SK-N-SH (cell line): ENCODE data around the gene ELN. TPM values are rescaled to one million over a fixed set of nuclear protein-coding genes. Genes with fewer than 3 reads are reported as not detected.

Experiments
- CTCF ChIA-PET: fragments of 300-600, 350-600 bp; formaldehyde crosslinking; extraction: SDS; loops from one replicate; lab custom pipeline; 2021; lab: Yijun Ruan, JAX
- POLR2A ChIA-PET: fragments of 350-600 bp; sonication (Branson Sonifier 250); formaldehyde crosslinking; extraction: SDS; loops from one replicate; lab custom pipeline; 2020; ENCODE audit warnings: antibody characterized with exemption, inconsistent platforms; lab: Yijun Ruan, JAX
- DNase-seq: peaks from one replicate; pipeline ENCODE4 v3.0.0; 2012
- H2AFZ ChIP-seq: fragments of 200-600 bp; sonication (generic); 2 replicates; pipeline ENCODE4 v1.8.1; 2016; ENCODE audit warnings: antibody characterized with exemption, mild to moderate bottlenecking, low read depth
- H3F3A ChIP-seq: fragments of 200-600 bp; sonication (generic); replicated peaks from 2 replicates; pipeline ENCODE3; 2016; ENCODE audit warnings: antibody characterized with exemption, mild to moderate bottlenecking; ENCODE audit not compliant: insufficient read depth
- H3K27ac ChIP-seq, 2 experiments: fragments of 200-500 bp in 1 of 2; fragments of 200-600 bp in 1 of 2; sonication (Bioruptor generic) in 1 of 2; sonication (generic), shearing (Covaris generic) in 1 of 2; 2 replicates each; pipeline versions ENCODE4 v1.5.1 to v1.6.1; 2014 to 2016; ENCODE audit warnings: low read depth in 2 of 2, inconsistent platforms in 1 of 2, low read length in 1 of 2, mild to moderate bottlenecking in 1 of 2, mixed read lengths in 1 of 2
- H3K27me3 ChIP-seq: fragments of 200-600 bp; sonication (generic), shearing (Covaris generic); 2 replicates; pipeline ENCODE4 v1.6.1; 2016; ENCODE audit warnings: mixed run types; ENCODE audit not compliant: insufficient read depth
- H3K36me3 ChIP-seq, 2 experiments: fragments of 200-500 bp in 1 of 2; fragments of 200-600 bp in 1 of 2; sonication (Bioruptor generic) in 1 of 2; sonication (generic) in 1 of 2; replicated peaks in 1 of 2; 2 replicates each; pipeline versions ENCODE3 to v1.5.1; 2014 to 2016; ENCODE audit warnings: low read length in 1 of 2, mild to moderate bottlenecking in 1 of 2; ENCODE audit not compliant: insufficient read depth in 2 of 2, control insufficient read depth in 1 of 2
- H3K4me1 ChIP-seq, 2 experiments: fragments of 200-500 bp in 1 of 2; fragments of 200-600 bp in 1 of 2; sonication (Bioruptor generic) in 1 of 2; sonication (generic), shearing (Covaris generic) in 1 of 2; 2 replicates each; pipeline versions ENCODE4 v1.5.1 to v1.6.1; 2014 to 2016; ENCODE audit warnings: low read depth in 1 of 2, low read length in 1 of 2, mixed run types in 1 of 2; ENCODE audit not compliant: insufficient read depth in 2 of 2, control insufficient read depth in 1 of 2
- H3K4me2 ChIP-seq: fragments of 200-600 bp; sonication (generic), shearing (Covaris generic); 2 replicates; pipeline ENCODE4 v1.6.1; 2017; ENCODE audit warnings: mixed run types
- H3K4me3 ChIP-seq, 2 experiments: fragments of 200-500 bp in 1 of 2; fragments of 200-600 bp in 1 of 2; sonication (Bioruptor generic) in 1 of 2; sonication (generic), shearing (Covaris generic) in 1 of 2; 2 replicates each; pipeline versions ENCODE4 v1.5.1 to v1.8.1; 2014 to 2016; ENCODE audit warnings: low read depth in 2 of 2, inconsistent platforms in 1 of 2, low read length in 1 of 2, mild to moderate bottlenecking in 1 of 2, mixed read lengths in 1 of 2, moderate library complexity in 1 of 2
- H3K79me2 ChIP-seq: fragments of 200-600 bp; sonication (generic); 2 replicates; pipeline ENCODE4 v1.8.1; 2017; ENCODE audit warnings: mild to moderate bottlenecking; ENCODE audit not compliant: insufficient read depth
- H3K9ac ChIP-seq: fragments of 200-600 bp; sonication (generic); 2 replicates; pipeline ENCODE4 v1.6.1; 2017; ENCODE audit warnings: mixed run types
- H3K9me2 ChIP-seq: fragments of 200-600 bp; sonication (generic); 2 replicates; pipeline ENCODE4 v1.6.1; 2017; ENCODE audit warnings: mixed run types
- H3K9me3 ChIP-seq: fragments of 200-600 bp; sonication (generic); 2 replicates; pipeline ENCODE4 v1.6.1; 2017; ENCODE audit warnings: mixed run types, mild to moderate bottlenecking, moderate library complexity
- H4K20me1 ChIP-seq: fragments of 200-600 bp; sonication (generic); 2 replicates; pipeline ENCODE4 v1.6.1; 2017; ENCODE audit warnings: mild to moderate bottlenecking, mixed run types; ENCODE audit not compliant: insufficient read depth
- CTCF ChIP-seq: fragments of 200-600 bp; sonication (generic); IDR thresholded peaks from 2 replicates; pipeline ENCODE4 v1.6.1; 2017; ENCODE audit warnings: antibody characterized with exemption, mild to moderate bottlenecking, moderate library complexity
- FOXJ3 ChIP-seq: sonication (generic); formaldehyde crosslinking; IDR thresholded peaks from 2 replicates; pipeline ENCODE4 v1.5.1; 2020; ENCODE audit warnings: mild to moderate bottlenecking, missing genetic modification reagents
- FOXM1 ChIP-seq: IDR thresholded peaks from 2 replicates; pipeline ENCODE4 v1.4.0; 2012; ENCODE audit warnings: low read depth, mild to moderate bottlenecking
- GABPA ChIP-seq: IDR thresholded peaks from 2 replicates; pipeline ENCODE4 v1.4.0; 2012; ENCODE audit warnings: low read depth, mild to moderate bottlenecking
- GATA2 ChIP-seq: sonication (generic); formaldehyde crosslinking; IDR thresholded peaks from 2 replicates; pipeline ENCODE4 v1.5.0; 2020; ENCODE audit warnings: mild to moderate bottlenecking, missing genetic modification reagents
- JUND ChIP-seq: IDR thresholded peaks from 2 replicates; pipeline ENCODE4 v1.4.0; 2012
- MXI1 ChIP-seq: IDR thresholded peaks from 2 replicates; pipeline ENCODE4 v1.6.1; 2012; ENCODE audit warnings: mild to moderate bottlenecking, low read depth, low read length, improper control_type of control experiment
- NRF1 ChIP-seq: IDR thresholded peaks from 2 replicates; pipeline ENCODE4 v1.6.1; 2012; ENCODE audit warnings: low read depth, mild to moderate bottlenecking, low read length
- POLR2AphosphoS5 ChIP-seq: IDR thresholded peaks from 2 replicates; pipeline ENCODE4 v1.6.1; 2012; ENCODE audit warnings: low read depth, low read length
- RCOR1 ChIP-seq: fragments of 150-350 bp; IDR thresholded peaks from 2 replicates; pipeline ENCODE4 v1.6.1; 2017; ENCODE audit warnings: antibody characterized with exemption, low read length
- RFX5 ChIP-seq: IDR thresholded peaks from 2 replicates; pipeline ENCODE4 v1.6.1; 2012; ENCODE audit warnings: mild to moderate bottlenecking, improper control_type of control experiment, low read length
- RXRA ChIP-seq: IDR thresholded peaks from 2 replicates; pipeline ENCODE4 v1.4.0; 2012; ENCODE audit warnings: low read depth, mild to moderate bottlenecking, borderline replicate concordance
- SIN3A ChIP-seq: IDR thresholded peaks from 2 replicates; pipeline ENCODE4 v1.6.1; 2012; ENCODE audit warnings: low read depth, mild to moderate bottlenecking, low read length, moderate library complexity, borderline replicate concordance
- TAF1 ChIP-seq: IDR thresholded peaks from 2 replicates; pipeline ENCODE4 v1.6.1; 2012; ENCODE audit warnings: low read depth, mild to moderate bottlenecking, low read length, moderate library complexity, borderline replicate concordance
- WGBS: methylation state at CpG from one replicate; pipeline ENCODE4 v1.1.6; 2017; ENCODE audit warnings: low lambda C conversion rate; 5-methylcytosine and 5-hydroxymethylcytosine counted together
- polyA plus RNA-seq, 3 experiments: library from polyadenylated mRNA; depleted of rRNA; stranded (reverse); fragments of >200 nt; gene quantifications; 2 replicates each; pipeline ENCODE4 v1.2.3, GENCODE V29; 2012
- TF ChIP-seq, protein P1 (sequence below): IDR thresholded peaks from 2 replicates; pipeline ENCODE4 v1.4.0; 2012; ENCODE audit warnings: low read depth, borderline replicate concordance
- TF ChIP-seq, protein P2 (sequence below): fragments of 150-350 bp; IDR thresholded peaks from 2 replicates; pipeline ENCODE4 v1.6.1; 2017; ENCODE audit warnings: antibody characterized with exemption, low read length, low read depth, borderline replicate concordance
- TF ChIP-seq, protein P3 (sequence below): IDR thresholded peaks from 2 replicates; pipeline ENCODE4 v1.6.1; 2012; ENCODE audit warnings: mild to moderate bottlenecking, low read depth, low read length, moderate library complexity
- TF ChIP-seq, protein P4 (sequence below): fragments of 150-350 bp; IDR thresholded peaks from 2 replicates; pipeline ENCODE4 v1.6.1; 2016; ENCODE audit warnings: mild to moderate bottlenecking, low read depth, low read length

The ELN gene
- polyA plus RNA-seq, 1 of the 3 experiments (the other 2 are of a cell fraction) = 12.5 TPM

DNA sequence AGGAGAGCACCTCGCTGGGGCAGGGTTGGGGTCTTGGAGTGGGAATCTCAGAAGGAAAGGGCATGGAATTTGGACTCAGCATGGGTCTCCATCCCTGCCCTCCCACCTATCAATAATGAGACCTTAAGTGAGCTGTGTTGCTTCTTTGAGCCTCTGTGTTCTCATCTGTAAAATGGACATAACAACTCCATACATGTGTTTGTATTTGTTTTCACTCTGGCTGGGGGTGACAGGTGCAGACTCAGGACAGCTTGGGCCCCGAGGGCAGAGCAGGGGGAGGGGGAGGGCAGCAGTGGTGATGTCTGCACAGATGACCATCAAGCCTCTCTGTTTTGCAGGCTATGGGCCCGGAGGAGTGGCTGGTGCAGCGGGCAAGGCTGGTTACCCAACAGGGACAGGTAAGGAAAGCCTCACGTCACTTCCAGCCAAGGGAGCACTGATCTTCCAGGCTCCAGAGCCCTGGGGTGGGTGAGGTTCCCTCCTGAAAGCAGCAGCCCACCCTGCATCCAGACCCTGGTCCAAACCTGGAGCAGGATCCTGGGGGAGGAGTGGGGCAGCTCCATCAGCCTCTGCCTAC is 19.9 kb downstream of the ELN start:
- H2AFZ ChIP-seq = no peak overlapping the region
- H3K27ac ChIP-seq = no peak overlapping the region
- no peak overlapping the region for H3K4me2 ChIP-seq
- TF ChIP-seq GABPA = no peak
- no peak for TF ChIP-seq JUND
- TF ChIP-seq, protein P1, sequence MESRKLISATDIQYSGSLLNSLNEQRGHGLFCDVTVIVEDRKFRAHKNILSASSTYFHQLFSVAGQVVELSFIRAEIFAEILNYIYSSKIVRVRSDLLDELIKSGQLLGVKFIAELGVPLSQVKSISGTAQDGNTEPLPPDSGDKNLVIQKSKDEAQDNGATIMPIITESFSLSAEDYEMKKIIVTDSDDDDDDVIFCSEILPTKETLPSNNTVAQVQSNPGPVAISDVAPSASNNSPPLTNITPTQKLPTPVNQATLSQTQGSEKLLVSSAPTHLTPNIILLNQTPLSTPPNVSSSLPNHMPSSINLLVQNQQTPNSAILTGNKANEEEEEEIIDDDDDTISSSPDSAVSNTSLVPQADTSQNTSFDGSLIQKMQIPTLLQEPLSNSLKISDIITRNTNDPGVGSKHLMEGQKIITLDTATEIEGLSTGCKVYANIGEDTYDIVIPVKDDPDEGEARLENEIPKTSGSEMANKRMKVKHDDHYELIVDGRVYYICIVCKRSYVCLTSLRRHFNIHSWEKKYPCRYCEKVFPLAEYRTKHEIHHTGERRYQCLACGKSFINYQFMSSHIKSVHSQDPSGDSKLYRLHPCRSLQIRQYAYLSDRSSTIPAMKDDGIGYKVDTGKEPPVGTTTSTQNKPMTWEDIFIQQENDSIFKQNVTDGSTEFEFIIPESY = no peak
- TF ChIP-seq, protein P2, sequence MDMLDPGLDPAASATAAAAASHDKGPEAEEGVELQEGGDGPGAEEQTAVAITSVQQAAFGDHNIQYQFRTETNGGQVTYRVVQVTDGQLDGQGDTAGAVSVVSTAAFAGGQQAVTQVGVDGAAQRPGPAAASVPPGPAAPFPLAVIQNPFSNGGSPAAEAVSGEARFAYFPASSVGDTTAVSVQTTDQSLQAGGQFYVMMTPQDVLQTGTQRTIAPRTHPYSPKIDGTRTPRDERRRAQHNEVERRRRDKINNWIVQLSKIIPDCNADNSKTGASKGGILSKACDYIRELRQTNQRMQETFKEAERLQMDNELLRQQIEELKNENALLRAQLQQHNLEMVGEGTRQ = no peak
- no peak for TF ChIP-seq FOXM1
- TF ChIP-seq MXI1 = no peak
- TF ChIP-seq GATA2 (CRISPR knock-in tag) = no peak
- TF ChIP-seq, protein P3, sequence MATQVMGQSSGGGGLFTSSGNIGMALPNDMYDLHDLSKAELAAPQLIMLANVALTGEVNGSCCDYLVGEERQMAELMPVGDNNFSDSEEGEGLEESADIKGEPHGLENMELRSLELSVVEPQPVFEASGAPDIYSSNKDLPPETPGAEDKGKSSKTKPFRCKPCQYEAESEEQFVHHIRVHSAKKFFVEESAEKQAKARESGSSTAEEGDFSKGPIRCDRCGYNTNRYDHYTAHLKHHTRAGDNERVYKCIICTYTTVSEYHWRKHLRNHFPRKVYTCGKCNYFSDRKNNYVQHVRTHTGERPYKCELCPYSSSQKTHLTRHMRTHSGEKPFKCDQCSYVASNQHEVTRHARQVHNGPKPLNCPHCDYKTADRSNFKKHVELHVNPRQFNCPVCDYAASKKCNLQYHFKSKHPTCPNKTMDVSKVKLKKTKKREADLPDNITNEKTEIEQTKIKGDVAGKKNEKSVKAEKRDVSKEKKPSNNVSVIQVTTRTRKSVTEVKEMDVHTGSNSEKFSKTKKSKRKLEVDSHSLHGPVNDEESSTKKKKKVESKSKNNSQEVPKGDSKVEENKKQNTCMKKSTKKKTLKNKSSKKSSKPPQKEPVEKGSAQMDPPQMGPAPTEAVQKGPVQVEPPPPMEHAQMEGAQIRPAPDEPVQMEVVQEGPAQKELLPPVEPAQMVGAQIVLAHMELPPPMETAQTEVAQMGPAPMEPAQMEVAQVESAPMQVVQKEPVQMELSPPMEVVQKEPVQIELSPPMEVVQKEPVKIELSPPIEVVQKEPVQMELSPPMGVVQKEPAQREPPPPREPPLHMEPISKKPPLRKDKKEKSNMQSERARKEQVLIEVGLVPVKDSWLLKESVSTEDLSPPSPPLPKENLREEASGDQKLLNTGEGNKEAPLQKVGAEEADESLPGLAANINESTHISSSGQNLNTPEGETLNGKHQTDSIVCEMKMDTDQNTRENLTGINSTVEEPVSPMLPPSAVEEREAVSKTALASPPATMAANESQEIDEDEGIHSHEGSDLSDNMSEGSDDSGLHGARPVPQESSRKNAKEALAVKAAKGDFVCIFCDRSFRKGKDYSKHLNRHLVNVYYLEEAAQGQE = no peak
- no peak for TF ChIP-seq RXRA
- TF ChIP-seq, protein P4, sequence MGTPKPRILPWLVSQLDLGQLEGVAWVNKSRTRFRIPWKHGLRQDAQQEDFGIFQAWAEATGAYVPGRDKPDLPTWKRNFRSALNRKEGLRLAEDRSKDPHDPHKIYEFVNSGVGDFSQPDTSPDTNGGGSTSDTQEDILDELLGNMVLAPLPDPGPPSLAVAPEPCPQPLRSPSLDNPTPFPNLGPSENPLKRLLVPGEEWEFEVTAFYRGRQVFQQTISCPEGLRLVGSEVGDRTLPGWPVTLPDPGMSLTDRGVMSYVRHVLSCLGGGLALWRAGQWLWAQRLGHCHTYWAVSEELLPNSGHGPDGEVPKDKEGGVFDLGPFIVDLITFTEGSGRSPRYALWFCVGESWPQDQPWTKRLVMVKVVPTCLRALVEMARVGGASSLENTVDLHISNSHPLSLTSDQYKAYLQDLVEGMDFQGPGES = no peak
- TF ChIP-seq CTCF = no peak
- TF ChIP-seq RFX5 = no peak
- no peak for TF ChIP-seq NRF1
- no peak for TF ChIP-seq RCOR1
- no peak for TF ChIP-seq POLR2AphosphoS5
- TF ChIP-seq FOXJ3 (CRISPR knock-in tag) = no peak
- no peak for TF ChIP-seq TAF1
- no peak for TF ChIP-seq SIN3A
- WGBS = 61% methylated on average over 4 of the region's 5 CpGs
- ChIA-PET POLR2A (no interaction called here), CTCF (interaction anchor here (0.7 to 1.6 kb wide), 7 partner anchors 14 to 353 kb away, joined by 3 to 7 read pairs (median 3); no protein-coding TSS in a partner anchor)
- H3K9ac ChIP-seq = no peak overlapping the region
- H3K9me3 ChIP-seq = no peaks in the 10 kb centered on the region
- peaks cover under 1% of the 10 kb centered on the region for H3F3A ChIP-seq
- H4K20me1 ChIP-seq = no peaks in the 10 kb centered on the region
- no peaks in the 10 kb centered on the region for H3K9me2 ChIP-seq
- no peaks in the 10 kb centered on the region for H3K36me3 ChIP-seq
- H3K79me2 ChIP-seq = no peaks in the 10 kb centered on the region
- H3K4me3 ChIP-seq = no peak overlapping the region
- no peaks in the 10 kb centered on the region for H3K27me3 ChIP-seq
- H3K4me1 ChIP-seq = peaks cover 18 to 24% of the 10 kb centered on the region in 2 experiments
- no peak for DNase-seq
